Psoas muscle (tissue), 8 donors: ENCODE results near the gene JAK3. TPM values are rescaled to one million over a fixed set of nuclear protein-coding genes. Genes with fewer than 3 reads are reported as not detected.

Experiments used
- ATAC-seq, 4 donors: fragments of 200-7000 bp; cut with Tn5 transposase; one replicate each; pipeline ENCODE4 v1.9.1; 2020; ENCODE audit warnings: moderate library complexity in 3 of 4, mild to moderate bottlenecking in 2 of 4
- DNase-seq, 2 donors: peaks; one replicate each; pipeline ENCODE4 v3.0.0-alpha.2; 2020
- H3K27ac ChIP-seq: fragments of 200-600 bp; one replicate; pipeline ENCODE4 v1.8.0; 2022
- H3K27me3 ChIP-seq, 3 donors: fragments of 200-600 bp in 1 of 3; one replicate each; pipeline versions ENCODE4 v1.6.1 to v1.8.0; 2013 to 2022; ENCODE audit warnings: low read length in 2 of 3, mild to moderate bottlenecking in 2 of 3, moderate library complexity in 1 of 3; ENCODE audit not compliant: insufficient read depth in 3 of 3
- H3K36me3 ChIP-seq, 2 donors: fragments of 200-600 bp in 1 of 2; one replicate each; pipeline versions ENCODE4 v1.6.1 to v1.8.0; 2013 to 2022; ENCODE audit warnings: low read depth in 1 of 2, mild to moderate bottlenecking in 1 of 2, moderate library complexity in 1 of 2; ENCODE audit not compliant: insufficient read depth in 1 of 2
- H3K4me1 ChIP-seq: fragments of 200-600 bp; one replicate; pipeline ENCODE4 v1.8.0; 2022
- H3K4me3 ChIP-seq: fragments of 200-600 bp; one replicate; pipeline ENCODE4 v1.8.0; 2022; ENCODE audit warnings: mild to moderate bottlenecking
- H3K9me3 ChIP-seq: fragments of 200-600 bp; one replicate; pipeline ENCODE4 v1.8.0; 2022
- WGBS, 3 donors: extraction: QIAGEN DNeasy Blood & Tissue Kit; methylation state at CpG; one replicate each; pipeline versions ENCODE4 v1.1.6 to v1.1.7; 2013; 5-methylcytosine and 5-hydroxymethylcytosine counted together
- intact Hi-C, 2 donors: fragments of 100-400 bp; cut with DNase I; formaldehyde crosslinking; loops; one replicate each; pipeline versions ENCODE4 v1.11.0 to v1.14.2; 2022
- polyA plus RNA-seq, 3 donors: library from polyadenylated mRNA; stranded (reverse); fragments of 200-250 nt; gene quantifications; one replicate each; pipeline ENCODE4 v1.2.3, GENCODE V29; 2013
- total RNA-seq, 4 donors: library from RNA; stranded (reverse); fragmentation: NEBNext Ultra II Directional in 2 of 4; extraction: Animal tissue kit (Norgen Biotek cat#: 25700) in 2 of 4; gene quantifications; one replicate each; pipeline versions ENCODE4 v1.2.1 to v1.2.4, GENCODE V29; 2021 to 2023
- TF ChIP-seq, protein P1 (sequence below): fragments of 200-600 bp; IDR thresholded peaks from one replicate; pipeline ENCODE4 v1.8.0; 2022; ENCODE audit warnings: antibody characterized with exemption
- donor health status: healthy with polysubstance abuse.
- donor health status: DM: no; HTN: no; CAD: no; lungs with moderate emphysema.
- donor health status: Bipolar disorder and iron deficiency.
- donor health status: healthy.
- donor health status: DM: yes; HTN: yes; CAD: no.
- donor health status: DM: no; HTN: no; CAD: no.
- donor health status: DM: no; HTN: no; CAD: no.
- donor health status: DM: yes; HTN: yes; CAD: no.

JAK3 gene
- total and polyA plus RNA-seq, 7 donors: 0.17 to 4.0 (median 0.95) TPM

DNA sequence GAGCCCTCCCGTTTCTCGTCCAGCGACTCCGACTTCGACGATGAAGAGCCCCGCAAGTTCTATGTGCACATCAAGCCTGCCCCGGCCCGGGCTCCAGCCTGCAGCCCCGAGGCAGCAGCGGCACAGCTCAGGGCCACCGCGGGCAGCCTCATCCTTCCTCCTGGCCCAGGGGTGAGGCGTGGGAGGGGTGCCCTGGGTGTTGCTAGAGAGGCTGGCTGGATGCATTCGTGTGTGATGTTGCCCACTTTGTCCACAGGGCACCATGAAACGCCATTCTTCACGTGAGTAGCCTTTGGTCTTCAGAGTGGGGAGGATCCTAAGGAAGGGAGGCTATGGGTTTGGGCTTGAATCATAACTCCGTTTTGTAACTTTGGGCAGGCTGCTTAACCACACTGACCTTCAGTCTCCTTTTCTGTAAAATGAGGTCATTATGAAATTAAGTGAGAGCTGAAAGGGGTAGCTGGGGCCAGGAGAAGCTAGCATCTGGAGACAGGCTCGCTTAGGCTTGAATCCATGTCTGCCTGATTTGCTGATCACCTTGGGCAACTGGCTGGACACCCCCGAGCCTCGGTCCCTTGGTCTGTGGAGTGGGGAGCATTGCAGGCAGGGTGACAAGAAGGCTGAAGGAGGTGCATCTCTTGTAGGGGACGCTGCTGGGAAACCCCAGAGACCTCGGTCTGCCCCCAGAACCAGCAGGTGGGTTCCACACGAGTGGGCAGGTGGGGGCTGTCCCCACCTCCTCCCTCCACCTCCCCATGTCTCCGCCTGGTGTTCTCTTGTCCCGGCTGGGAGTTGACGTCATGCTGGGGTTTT is 71.6 kb downstream of the JAK3 start:
- H3K4me3 ChIP-seq: no peak overlapping the region
- no peak overlapping the region for H3K27ac ChIP-seq
- peaks cover 0 to 46% (median 20%) of the 10 kb centered on the region in 3 donors for H3K27me3 ChIP-seq
- DNase-seq (no peak), ATAC-seq (no peak)
- H3K4me1 ChIP-seq: no peaks in the 10 kb centered on the region
- intact Hi-C loops: no loop called here
- H3K9me3 ChIP-seq: no peaks in the 10 kb centered on the region
- TF ChIP-seq, protein P1, sequence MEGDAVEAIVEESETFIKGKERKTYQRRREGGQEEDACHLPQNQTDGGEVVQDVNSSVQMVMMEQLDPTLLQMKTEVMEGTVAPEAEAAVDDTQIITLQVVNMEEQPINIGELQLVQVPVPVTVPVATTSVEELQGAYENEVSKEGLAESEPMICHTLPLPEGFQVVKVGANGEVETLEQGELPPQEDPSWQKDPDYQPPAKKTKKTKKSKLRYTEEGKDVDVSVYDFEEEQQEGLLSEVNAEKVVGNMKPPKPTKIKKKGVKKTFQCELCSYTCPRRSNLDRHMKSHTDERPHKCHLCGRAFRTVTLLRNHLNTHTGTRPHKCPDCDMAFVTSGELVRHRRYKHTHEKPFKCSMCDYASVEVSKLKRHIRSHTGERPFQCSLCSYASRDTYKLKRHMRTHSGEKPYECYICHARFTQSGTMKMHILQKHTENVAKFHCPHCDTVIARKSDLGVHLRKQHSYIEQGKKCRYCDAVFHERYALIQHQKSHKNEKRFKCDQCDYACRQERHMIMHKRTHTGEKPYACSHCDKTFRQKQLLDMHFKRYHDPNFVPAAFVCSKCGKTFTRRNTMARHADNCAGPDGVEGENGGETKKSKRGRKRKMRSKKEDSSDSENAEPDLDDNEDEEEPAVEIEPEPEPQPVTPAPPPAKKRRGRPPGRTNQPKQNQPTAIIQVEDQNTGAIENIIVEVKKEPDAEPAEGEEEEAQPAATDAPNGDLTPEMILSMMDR: no peak
- 57 to 62% (median 58%) methylated on average over 27 of the region's 27 CpGs for WGBS, 3 donors
- no peaks in the 10 kb centered on the region for H3K36me3 ChIP-seq

DNA sequence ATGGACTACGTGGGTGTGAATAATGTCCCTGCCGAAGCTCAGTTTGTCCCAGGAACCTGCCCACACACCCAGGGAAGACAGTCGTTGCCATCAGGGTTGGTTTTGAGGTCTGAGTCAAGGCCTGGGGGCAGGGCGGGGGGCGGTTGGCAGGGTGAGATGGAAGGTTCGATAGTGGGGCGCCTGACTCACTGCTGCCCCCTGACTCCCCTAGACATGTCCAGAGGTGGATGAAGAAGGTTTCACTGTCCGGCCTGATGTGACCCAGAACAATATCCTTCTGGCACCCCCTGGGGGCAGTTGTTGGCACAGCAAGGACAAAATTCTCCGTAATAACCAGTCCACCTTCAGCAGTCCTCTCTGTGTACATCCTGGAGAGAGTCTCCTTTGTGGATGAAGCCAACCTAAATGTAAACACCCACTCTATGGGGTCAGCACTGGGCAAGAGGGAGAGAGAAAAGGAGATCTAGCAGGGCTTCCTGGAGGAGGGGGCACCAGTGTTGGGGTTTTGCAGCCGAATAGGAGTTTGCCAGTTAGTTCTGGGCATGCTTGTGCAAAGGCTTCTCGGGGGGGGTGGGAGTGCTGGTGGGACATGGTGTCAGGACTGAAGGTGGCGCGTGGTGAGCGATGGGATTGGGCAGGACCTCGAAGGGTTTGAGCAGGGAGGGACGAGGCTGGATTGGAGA is 72.4 kb downstream of the JAK3 start:
- 56 to 63% (median 59%) methylated on average over 16 of the region's 16 CpGs for WGBS, 3 donors
- Histone ChIP-seq H3K36me3 (no peaks in the 10 kb centered on the region), H3K27ac (no peak overlapping the region), H3K9me3 (no peaks in the 10 kb centered on the region), H3K27me3 (peaks cover 0 to 44% (median 15%) of the 10 kb centered on the region in 3 donors), H3K4me1 (no peaks in the 10 kb centered on the region), H3K4me3 (no peak overlapping the region)
- TF ChIP-seq, protein P1: no peak
- intact Hi-C loops: no loop called here
- ATAC-seq: no peak
- DNase-seq: no peak

Other genes starting within 250 kb of the JAK3 start
- under 1 TPM in 2 of 4 donors, not detected in 2; 0.04 to 0.19 TPM for gene UNC13A, start 159.6 kb downstream of the JAK3 start, total RNA-seq
- under 1 TPM in 2 of 3 donors, not detected in 1; 0.04 to 0.05 TPM for gene UNC13A, start 159.6 kb downstream of the JAK3 start, polyA plus RNA-seq
- gene MAP1S, start 128.5 kb downstream of the JAK3 start, total RNA-seq: 10 to 100 TPM; 42.4 to 60.6 (median 49.1) TPM
- 10 to 100 TPM; 19.1 to 37.0 (median 24.3) TPM for gene MAP1S, start 128.5 kb downstream of the JAK3 start, polyA plus RNA-seq
- gene FCHO1, start 96.5 kb downstream of the JAK3 start, total RNA-seq: under 1 TPM; 0.15 to 0.68 (median 0.58) TPM
- under 1 TPM in 2 of 3 donors, not detected in 1; 0.10 to 0.22 TPM for gene FCHO1, start 96.5 kb downstream of the JAK3 start, polyA plus RNA-seq
- gene B3GNT3, start 52.8 kb downstream of the JAK3 start, total RNA-seq: under 1 TPM in 1 of 4 donors, not detected in 3; 0.38 TPM
- gene B3GNT3, start 52.8 kb downstream of the JAK3 start, polyA plus RNA-seq: under 1 TPM in 2 of 3 donors, not detected in 1; 0.03 to 0.08 TPM
- not detected for gene INSL3, start 26.5 kb downstream of the JAK3 start, total RNA-seq
- not detected for gene INSL3, start 26.5 kb downstream of the JAK3 start, polyA plus RNA-seq
- 1,000 to 10,000 TPM; 1,164 to 1,735 (median 1,510) TPM for gene RPL18A, start 11.9 kb upstream of the JAK3 start, total RNA-seq
- 1,000 to 10,000 TPM; 2,246 to 3,046 (median 2,399) TPM for gene RPL18A, start 11.9 kb upstream of the JAK3 start, polyA plus RNA-seq
- not detected for gene SLC5A5, start 24.0 kb upstream of the JAK3 start, total RNA-seq
- gene SLC5A5, start 24.0 kb upstream of the JAK3 start, polyA plus RNA-seq: not detected
- gene CCDC124, start 85.0 kb upstream of the JAK3 start, total RNA-seq: 100 to 1,000 TPM in 2 of 4 donors, 10 to 100 TPM in 2; 92.1 to 122 (median 99.6) TPM
- gene CCDC124, start 85.0 kb upstream of the JAK3 start, polyA plus RNA-seq: 100 to 1,000 TPM; 167 to 266 (median 176) TPM
- not detected for gene KCNN1, start 119.1 kb upstream of the JAK3 start, total RNA-seq
- gene KCNN1, start 119.1 kb upstream of the JAK3 start, polyA plus RNA-seq: under 1 TPM in 2 of 3 donors, not detected in 1; 0.01 to 0.06 TPM
- gene ARRDC2, start 160.2 kb upstream of the JAK3 start, total RNA-seq: 100 to 1,000 TPM in 2 of 4 donors, 10 to 100 TPM in 2; 43.4 to 399 (median 98.4) TPM
- gene ARRDC2, start 160.2 kb upstream of the JAK3 start, polyA plus RNA-seq: 100 to 1,000 TPM; 173 to 294 (median 281) TPM
- under 1 TPM; 0.15 to 0.53 (median 0.26) TPM for gene IL12RB1, start 239.0 kb upstream of the JAK3 start, total RNA-seq
- under 1 TPM in 2 of 3 donors, not detected in 1; 0.14 to 0.17 TPM for gene IL12RB1, start 239.0 kb upstream of the JAK3 start, polyA plus RNA-seq
- gene MAST3, start 249.8 kb upstream of the JAK3 start, total RNA-seq: 1 to 10 TPM; 1.7 to 5.1 (median 3.2) TPM
- gene MAST3, start 249.8 kb upstream of the JAK3 start, polyA plus RNA-seq: 1 to 10 TPM in 1 of 3 donors, under 1 TPM in 2; 0.34 to 2.5 (median 0.96) TPM